Activated gamma-delta T cell (primary cell): ENCODE data around the gene GNA15.

Experiments
- DNase-seq: peaks from one replicate; lab custom pipeline; 2025; lab: John Stamatoyannopoulos, UW

The GNA15 gene

DNA sequence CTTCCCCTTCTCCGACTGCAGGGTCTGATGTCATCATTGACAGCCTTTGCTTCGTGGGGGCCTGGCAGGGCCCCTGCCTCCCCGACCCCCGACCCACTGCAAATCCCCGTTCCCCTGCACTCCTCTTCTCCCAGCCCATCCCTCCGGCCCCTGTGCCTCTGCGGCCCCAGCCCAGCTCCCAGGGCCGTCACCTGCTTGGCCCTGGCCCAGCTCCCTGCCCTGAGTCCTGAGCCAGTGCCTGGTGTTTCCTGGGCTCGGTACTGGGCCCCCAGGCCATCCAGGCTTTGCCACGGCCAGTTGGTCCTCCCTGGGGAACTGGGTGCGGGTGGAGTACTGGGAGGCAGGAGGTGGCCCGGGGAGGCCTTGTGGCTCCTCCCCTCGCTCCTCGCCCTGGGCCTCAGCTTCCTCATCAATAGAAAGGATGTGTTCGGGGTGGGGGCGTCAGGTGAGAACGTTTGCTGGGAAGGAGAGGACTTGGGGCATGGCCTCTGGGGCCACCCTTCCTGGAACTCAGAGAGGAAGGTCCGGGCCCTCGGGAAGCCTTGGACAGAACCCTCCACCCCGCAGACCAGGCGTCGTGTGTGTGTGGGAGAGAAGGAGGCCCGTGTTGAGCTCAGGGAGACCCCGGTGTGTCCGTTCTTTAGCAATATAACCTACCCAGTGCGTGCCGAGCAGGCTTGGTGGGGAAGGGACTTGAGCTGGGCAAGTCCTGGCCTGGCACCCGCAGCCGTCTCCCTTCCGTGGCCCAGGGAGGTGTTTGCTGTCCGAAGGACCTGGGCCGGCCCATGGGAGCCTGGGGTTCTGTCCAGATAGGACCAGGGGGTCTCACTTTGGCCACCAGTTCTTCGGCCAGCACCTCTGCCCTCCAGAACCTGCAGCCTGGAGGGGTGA, 72.7 kb downstream of the GNA15 start:
- DNase-seq: no peak

DNA sequence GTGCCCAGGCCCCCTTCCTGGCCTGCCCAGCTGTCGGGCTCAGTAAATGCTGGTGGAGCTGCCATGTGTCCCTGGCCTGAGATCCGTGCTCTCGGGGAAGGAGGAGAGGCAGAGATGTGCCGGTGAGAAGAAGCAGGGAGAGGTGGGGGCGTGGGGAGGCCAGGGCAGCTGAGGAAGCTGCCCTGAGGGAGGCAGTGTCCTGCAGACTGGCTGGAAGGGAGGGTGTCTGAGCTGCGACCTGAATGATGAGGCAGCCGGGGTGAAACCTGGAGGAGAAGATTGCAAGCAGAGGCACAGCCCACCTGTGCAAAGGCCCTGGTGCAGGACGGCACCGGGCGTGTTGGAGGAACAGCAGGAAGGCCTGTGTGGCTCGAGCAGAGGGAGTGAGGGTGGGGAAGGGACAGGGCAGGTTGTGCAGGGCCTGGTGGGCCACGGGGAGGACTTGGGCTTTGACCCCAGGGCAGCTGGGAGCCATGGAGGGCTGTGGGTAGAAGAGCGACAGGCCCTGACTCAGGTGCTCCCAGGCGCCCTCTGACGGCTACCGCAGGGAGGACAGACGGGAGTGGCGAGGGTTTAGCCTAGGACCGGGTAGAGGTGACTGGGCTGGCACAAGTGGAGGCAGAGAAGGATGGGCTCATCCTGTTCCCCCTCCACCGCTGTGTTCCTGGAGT, 74.6 kb downstream of the GNA15 start:
- DNase-seq: no peak

DNA sequence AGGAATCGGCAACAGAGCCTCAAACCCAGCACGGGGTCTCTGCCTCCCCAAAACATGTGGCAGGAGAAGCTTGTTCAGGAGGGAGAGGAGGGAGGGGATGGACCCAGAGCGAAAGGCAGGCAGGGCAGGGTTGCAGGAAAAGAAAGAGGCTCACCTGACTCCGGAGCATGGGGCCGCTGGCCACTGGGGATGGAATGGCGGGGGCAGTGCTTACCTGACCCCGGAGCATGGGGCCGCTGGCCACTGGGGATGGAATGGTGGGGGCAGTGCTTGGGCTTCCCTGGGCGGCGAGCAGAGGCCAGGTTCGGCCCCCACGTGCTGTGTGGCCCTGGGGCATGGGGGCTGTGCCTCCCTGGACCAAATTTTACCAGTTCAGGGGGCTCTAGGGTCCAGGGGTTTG, 75.4 kb downstream of the GNA15 start:
- DNase-seq: no peak

DNA sequence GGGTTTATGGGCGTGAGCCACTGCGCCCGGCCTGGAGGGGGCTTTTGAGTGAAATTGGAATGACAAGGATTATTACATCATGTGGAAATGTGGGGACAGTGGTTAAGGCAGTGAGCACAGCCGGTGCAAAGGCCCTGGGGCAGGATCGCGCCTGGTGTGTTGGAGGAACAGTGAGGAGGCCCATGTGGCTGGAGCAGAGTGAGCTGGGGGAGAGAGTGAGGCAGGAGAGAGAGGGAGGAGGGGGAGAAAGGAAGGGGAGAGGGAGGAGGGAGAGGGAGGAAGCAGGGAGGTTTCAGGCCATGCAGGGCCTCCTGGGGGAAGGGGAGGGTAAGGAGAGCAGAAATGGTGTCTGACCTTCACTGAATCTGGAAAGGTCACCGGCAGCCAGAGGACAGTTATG, 77.3 kb downstream of the GNA15 start:
- DNase-seq: no peak
